Measurements from ENCODE around the gene KLHL2. TPM values are rescaled to one million over a fixed set of nuclear protein-coding genes. Genes with fewer than 3 reads are reported as not detected.
A peak's percentile ranks its signal among the peaks of the same experiment; 100 is the strongest.

KLHL2 gene
- total and polyA plus RNA-seq, 2 of the 13 experiments (the other 11 are each of a cell fraction or from before 2014, with no cell fraction given) = 9.2 to 17.6 TPM

GRCh38 chr4:165343353-165344191 lies 136.2 kb downstream of the KLHL2 start (continued):
- no peak for TF ChIP-seq ZNF577 (CRISPR knock-in tag; IDR thresholded peaks at IDR 0.05; ENCODE audit: borderline replicate concordance, low read depth)
- TF ChIP-seq, protein P1, sequence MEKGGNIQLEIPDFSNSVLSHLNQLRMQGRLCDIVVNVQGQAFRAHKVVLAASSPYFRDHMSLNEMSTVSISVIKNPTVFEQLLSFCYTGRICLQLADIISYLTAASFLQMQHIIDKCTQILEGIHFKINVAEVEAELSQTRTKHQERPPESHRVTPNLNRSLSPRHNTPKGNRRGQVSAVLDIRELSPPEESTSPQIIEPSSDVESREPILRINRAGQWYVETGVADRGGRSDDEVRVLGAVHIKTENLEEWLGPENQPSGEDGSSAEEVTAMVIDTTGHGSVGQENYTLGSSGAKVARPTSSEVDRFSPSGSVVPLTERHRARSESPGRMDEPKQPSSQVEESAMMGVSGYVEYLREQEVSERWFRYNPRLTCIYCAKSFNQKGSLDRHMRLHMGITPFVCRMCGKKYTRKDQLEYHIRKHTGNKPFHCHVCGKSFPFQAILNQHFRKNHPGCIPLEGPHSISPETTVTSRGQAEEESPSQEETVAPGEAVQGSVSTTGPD (CRISPR knock-in tag; IDR thresholded peaks at IDR 0.05) = no peak
- no peak for TF ChIP-seq ZKSCAN1 (IDR thresholded peaks at IDR 0.05; ENCODE audit: low read length)
- peak; percentile 60; the same call in 1 of the 2 replicates for TF ChIP-seq ZNF878 (CRISPR knock-in tag; IDR thresholded peaks at IDR 0.05)
- TF ChIP-seq ZNF292 (CRISPR knock-in tag; IDR thresholded peaks at IDR 0.05; ENCODE audit: borderline replicate concordance, low read depth) = no peak
- TF ChIP-seq HOXA5 (CRISPR knock-in tag; IDR thresholded peaks at IDR 0.05) = peak; percentile 28; the same call in 1 of the 2 replicates
- TF ChIP-seq ZNF766 (CRISPR knock-in tag; IDR thresholded peaks at IDR 0.05; ENCODE audit: borderline replicate concordance) = peak; percentile 63; the same call in 1 of the 2 replicates
- TF ChIP-seq, protein P2, sequence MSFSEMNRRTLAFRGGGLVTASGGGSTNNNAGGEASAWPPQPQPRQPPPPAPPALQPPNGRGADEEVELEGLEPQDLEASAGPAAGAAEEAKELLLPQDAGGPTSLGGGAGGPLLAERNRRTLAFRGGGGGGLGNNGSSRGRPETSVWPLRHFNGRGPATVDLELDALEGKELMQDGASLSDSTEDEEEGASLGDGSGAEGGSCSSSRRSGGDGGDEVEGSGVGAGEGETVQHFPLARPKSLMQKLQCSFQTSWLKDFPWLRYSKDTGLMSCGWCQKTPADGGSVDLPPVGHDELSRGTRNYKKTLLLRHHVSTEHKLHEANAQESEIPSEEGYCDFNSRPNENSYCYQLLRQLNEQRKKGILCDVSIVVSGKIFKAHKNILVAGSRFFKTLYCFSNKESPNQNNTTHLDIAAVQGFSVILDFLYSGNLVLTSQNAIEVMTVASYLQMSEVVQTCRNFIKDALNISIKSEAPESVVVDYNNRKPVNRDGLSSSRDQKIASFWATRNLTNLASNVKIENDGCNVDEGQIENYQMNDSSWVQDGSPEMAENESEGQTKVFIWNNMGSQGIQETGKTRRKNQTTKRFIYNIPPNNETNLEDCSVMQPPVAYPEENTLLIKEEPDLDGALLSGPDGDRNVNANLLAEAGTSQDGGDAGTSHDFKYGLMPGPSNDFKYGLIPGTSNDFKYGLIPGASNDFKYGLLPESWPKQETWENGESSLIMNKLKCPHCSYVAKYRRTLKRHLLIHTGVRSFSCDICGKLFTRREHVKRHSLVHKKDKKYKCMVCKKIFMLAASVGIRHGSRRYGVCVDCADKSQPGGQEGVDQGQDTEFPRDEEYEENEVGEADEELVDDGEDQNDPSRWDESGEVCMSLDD (CRISPR knock-in tag; IDR thresholded peaks at IDR 0.05; ENCODE audit: borderline replicate concordance) = no peak
- TF ChIP-seq ERF (CRISPR knock-in tag; IDR thresholded peaks at IDR 0.05) = 0 out of 2 replicates have a peak, but pooled peaks have one; percentile 35
- TF ChIP-seq TMF1 (CRISPR knock-in tag; IDR thresholded peaks at IDR 0.05; ENCODE audit: low read depth) = no peak
- no peak for TF ChIP-seq TGIF2 (CRISPR knock-in tag; IDR thresholded peaks at IDR 0.05)
- no peak for TF ChIP-seq GATA4 (IDR thresholded peaks at IDR 0.05; ENCODE audit: borderline replicate concordance, low read depth)
- TF ChIP-seq PRMT3 (CRISPR knock-in tag; IDR thresholded peaks at IDR 0.05; ENCODE audit: borderline replicate concordance, low read depth) = 0 out of 2 replicates have a peak, but pooled peaks have one; percentile 38
- TF ChIP-seq CBX1 (IDR thresholded peaks at IDR 0.05; ENCODE audit: low read depth) = no peak
- peak; percentile 55; the same call in 1 of the 2 replicates for TF ChIP-seq ZC3H13 (CRISPR knock-in tag; IDR thresholded peaks at IDR 0.05)
- TF ChIP-seq ZNF772 (CRISPR knock-in tag; IDR thresholded peaks at IDR 0.05) = no peak
- no peak for TF ChIP-seq MZF1 (CRISPR knock-in tag; IDR thresholded peaks at IDR 0.05; ENCODE audit: borderline replicate concordance)
- no peak; the same call in 1 of the 2 replicates for TF ChIP-seq KLF9 (CRISPR knock-in tag; IDR thresholded peaks at IDR 0.05; ENCODE audit: low read depth)
- no peak for TF ChIP-seq TAF1 (CRISPR knock-in tag; IDR thresholded peaks at IDR 0.05)
- no peak for TF ChIP-seq MTF2 (CRISPR knock-in tag; IDR thresholded peaks at IDR 0.05; ENCODE audit: borderline replicate concordance)
- TF ChIP-seq MAZ (IDR thresholded peaks at IDR 0.05; ENCODE audit: borderline replicate concordance, low read depth, low read length) = no peak
- no peak for TF ChIP-seq MAZ (CRISPR knock-in tag; IDR thresholded peaks at IDR 0.05; ENCODE audit: low read depth)
- 0 out of 2 replicates have a peak, but pooled peaks have one; percentile 69 for TF ChIP-seq ZNF354B (CRISPR knock-in tag; IDR thresholded peaks at IDR 0.05)
